Panc1 (cell line): ENCODE measurements around the gene KRT13.

Experiments used
- POLR2AphosphoS5 ChIP-seq: IDR thresholded peaks from 2 replicates; pipeline ENCODE4 v1.6.1; 2012; ENCODE audit warnings: mild to moderate bottlenecking, low read depth, low read length, moderate library complexity
- TCF7L2 ChIP-seq: IDR thresholded peaks from 2 replicates; pipeline ENCODE4 v1.6.1; 2011; ENCODE audit warnings: mild to moderate bottlenecking, low read depth, low read length, inconsistent platforms
- TF ChIP-seq, protein P1 (sequence below): fragments of 450-650 bp; IDR thresholded peaks from 2 replicates; pipeline ENCODE4 v1.5.1; 2017; ENCODE audit warnings: mild to moderate bottlenecking
- TF ChIP-seq, protein P2 (sequence below), 2 experiments: IDR thresholded peaks; 2 replicates each; pipeline ENCODE4 v1.6.1; 2011 to 2012; ENCODE audit warnings: low read depth in 2 of 2, control low read depth in 1 of 2, low read length in 1 of 2, mild to moderate bottlenecking in 1 of 2, moderate library complexity in 1 of 2; ENCODE audit not compliant: insufficient read depth in 1 of 2

DNA sequence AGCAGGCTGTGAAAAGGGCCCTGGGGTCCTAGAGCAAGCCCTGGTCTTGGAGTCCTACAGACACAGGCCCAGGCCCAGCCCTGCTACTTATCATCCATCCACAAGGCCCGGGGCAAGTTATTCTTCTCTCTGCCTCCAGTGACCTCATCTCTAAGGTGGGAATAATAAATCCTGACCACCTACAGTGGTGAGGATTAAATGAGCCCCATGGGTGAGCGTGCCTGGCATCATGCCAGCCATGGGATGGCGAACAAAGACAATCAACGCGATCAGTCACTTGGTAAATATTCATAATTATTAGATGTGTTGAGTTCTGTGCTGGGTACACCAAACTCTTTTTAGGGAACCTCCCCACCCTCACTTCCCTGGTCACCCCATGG is 7.7 kb upstream of the KRT13 start:
- TF ChIP-seq, protein P1, sequence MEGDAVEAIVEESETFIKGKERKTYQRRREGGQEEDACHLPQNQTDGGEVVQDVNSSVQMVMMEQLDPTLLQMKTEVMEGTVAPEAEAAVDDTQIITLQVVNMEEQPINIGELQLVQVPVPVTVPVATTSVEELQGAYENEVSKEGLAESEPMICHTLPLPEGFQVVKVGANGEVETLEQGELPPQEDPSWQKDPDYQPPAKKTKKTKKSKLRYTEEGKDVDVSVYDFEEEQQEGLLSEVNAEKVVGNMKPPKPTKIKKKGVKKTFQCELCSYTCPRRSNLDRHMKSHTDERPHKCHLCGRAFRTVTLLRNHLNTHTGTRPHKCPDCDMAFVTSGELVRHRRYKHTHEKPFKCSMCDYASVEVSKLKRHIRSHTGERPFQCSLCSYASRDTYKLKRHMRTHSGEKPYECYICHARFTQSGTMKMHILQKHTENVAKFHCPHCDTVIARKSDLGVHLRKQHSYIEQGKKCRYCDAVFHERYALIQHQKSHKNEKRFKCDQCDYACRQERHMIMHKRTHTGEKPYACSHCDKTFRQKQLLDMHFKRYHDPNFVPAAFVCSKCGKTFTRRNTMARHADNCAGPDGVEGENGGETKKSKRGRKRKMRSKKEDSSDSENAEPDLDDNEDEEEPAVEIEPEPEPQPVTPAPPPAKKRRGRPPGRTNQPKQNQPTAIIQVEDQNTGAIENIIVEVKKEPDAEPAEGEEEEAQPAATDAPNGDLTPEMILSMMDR: no peak
- TF ChIP-seq, protein P2, sequence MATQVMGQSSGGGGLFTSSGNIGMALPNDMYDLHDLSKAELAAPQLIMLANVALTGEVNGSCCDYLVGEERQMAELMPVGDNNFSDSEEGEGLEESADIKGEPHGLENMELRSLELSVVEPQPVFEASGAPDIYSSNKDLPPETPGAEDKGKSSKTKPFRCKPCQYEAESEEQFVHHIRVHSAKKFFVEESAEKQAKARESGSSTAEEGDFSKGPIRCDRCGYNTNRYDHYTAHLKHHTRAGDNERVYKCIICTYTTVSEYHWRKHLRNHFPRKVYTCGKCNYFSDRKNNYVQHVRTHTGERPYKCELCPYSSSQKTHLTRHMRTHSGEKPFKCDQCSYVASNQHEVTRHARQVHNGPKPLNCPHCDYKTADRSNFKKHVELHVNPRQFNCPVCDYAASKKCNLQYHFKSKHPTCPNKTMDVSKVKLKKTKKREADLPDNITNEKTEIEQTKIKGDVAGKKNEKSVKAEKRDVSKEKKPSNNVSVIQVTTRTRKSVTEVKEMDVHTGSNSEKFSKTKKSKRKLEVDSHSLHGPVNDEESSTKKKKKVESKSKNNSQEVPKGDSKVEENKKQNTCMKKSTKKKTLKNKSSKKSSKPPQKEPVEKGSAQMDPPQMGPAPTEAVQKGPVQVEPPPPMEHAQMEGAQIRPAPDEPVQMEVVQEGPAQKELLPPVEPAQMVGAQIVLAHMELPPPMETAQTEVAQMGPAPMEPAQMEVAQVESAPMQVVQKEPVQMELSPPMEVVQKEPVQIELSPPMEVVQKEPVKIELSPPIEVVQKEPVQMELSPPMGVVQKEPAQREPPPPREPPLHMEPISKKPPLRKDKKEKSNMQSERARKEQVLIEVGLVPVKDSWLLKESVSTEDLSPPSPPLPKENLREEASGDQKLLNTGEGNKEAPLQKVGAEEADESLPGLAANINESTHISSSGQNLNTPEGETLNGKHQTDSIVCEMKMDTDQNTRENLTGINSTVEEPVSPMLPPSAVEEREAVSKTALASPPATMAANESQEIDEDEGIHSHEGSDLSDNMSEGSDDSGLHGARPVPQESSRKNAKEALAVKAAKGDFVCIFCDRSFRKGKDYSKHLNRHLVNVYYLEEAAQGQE (IDR thresholded peaks at IDR 0.05; ENCODE audit: insufficient read depth in 1 of 2, low read depth in 2 of 2, low read length in 1 of 2): no peak
- no peak for TF ChIP-seq POLR2AphosphoS5
- TF ChIP-seq TCF7L2: no peak
